GM21360 (cell line): ENCODE measurements around the gene DLL3.

Experiments
- ATAC-seq: cut with Tn5 transposase; IDR thresholded peaks from one replicate; pipeline ENCODE4 v1.9.1; 2021; ENCODE audit warnings: mild to moderate bottlenecking, moderate library complexity; ENCODE audit not compliant: unreplicated experiment

Gene DLL3

GRCh38 chr19:39481229-39481545 is 17.6 kb upstream of the DLL3 start:
- ATAC-seq = no peak

GRCh38 chr19:39481676-39482075 is 17.1 kb upstream of the DLL3 start:
- no peak for ATAC-seq

- ATAC-seq = no peak
Observed at GRCh38 chr19:39483141-39483540, 15.6 kb upstream of the DLL3 start.

- no peak for ATAC-seq
Observed at GRCh38 chr19:39489756-39490155, 9.0 kb upstream of the DLL3 start.

GRCh38 chr19:39492225-39492624 is 6.5 kb upstream of the DLL3 start:
- no peak for ATAC-seq

GRCh38 chr19:39492788-39493187 is 6.0 kb upstream of the DLL3 start:
- no peak for ATAC-seq

GRCh38 chr19:39494661-39495060 is 4.1 kb upstream of the DLL3 start:
- no peak for ATAC-seq

- no peak for ATAC-seq
Observed at GRCh38 chr19:39496063-39496462, 2.7 kb upstream of the DLL3 start.

GRCh38 chr19:39497701-39497995 is 1.1 kb upstream of the DLL3 start:
- no peak for ATAC-seq

- no peak for ATAC-seq
Observed at GRCh38 chr19:39497996-39498797, 550 bp upstream of the DLL3 start.

- no peak for ATAC-seq
Observed at GRCh38 chr19:39499932-39500331, 1.2 kb downstream of the DLL3 start.

- ATAC-seq = no peak
Observed at GRCh38 chr19:39500543-39500942, 1.8 kb downstream of the DLL3 start.

GRCh38 chr19:39501340-39501739 is 2.6 kb downstream of the DLL3 start:
- no peak for ATAC-seq

GRCh38 chr19:39502640-39503417 is 4.1 kb downstream of the DLL3 start:
- no peak for ATAC-seq

GRCh38 chr19:39506598-39506943 is 7.8 kb downstream of the DLL3 start:
- no peak for ATAC-seq

- ATAC-seq = no peak
Observed at GRCh38 chr19:39506944-39507714, 8.4 kb downstream of the DLL3 start.

- no peak for ATAC-seq
Observed at GRCh38 chr19:39507715-39508364, 9.1 kb downstream of the DLL3 start.

GRCh38 chr19:39508629-39509028 is 9.9 kb downstream of the DLL3 start:
- no peak for ATAC-seq

GRCh38 chr19:39509233-39509632 is 10.5 kb downstream of the DLL3 start:
- no peak for ATAC-seq

GRCh38 chr19:39512988-39513387 is 14.2 kb downstream of the DLL3 start:
- no peak for ATAC-seq

- ATAC-seq = no peak
Observed at GRCh38 chr19:39514840-39515550, 16.2 kb downstream of the DLL3 start, which contains the start of gene SELENOV. SELENOV (plus strand) TSS chr19:39515139; CDS start chr19:39515213, 74 bp downstream.
